Measurements from ENCODE around the gene CD74. TPM values are rescaled to one million over a fixed set of nuclear protein-coding genes. Genes with fewer than 3 reads are reported as not detected.
"Not testable (repeated sequence)": the region's sequence is repeated elsewhere in the genome, so short reads cannot be mapped to it uniquely, and the experiment has no call there.

Gene CD74
- polyA plus RNA-seq, 2 of the 4 experiments (the other 2 are of a cell fraction) = not detected

- no peak for TF ChIP-seq REST (IDR thresholded peaks at IDR 0.05)
- TF ChIP-seq RARB (CRISPR knock-in tag; IDR thresholded peaks at IDR 0.05) = no peak
- TF ChIP-seq CEBPB (IDR thresholded peaks at IDR 0.05) = no peak
Measured at GRCh38 chr5:150429410-150429873, 16.7 kb upstream of the CD74 start (continued).

GRCh38 chr5:150428978-150429377 is 16.3 kb upstream of the CD74 start:
- no peak overlapping the region for H3K4me3 ChIP-seq
- no peaks in the 10 kb centered on the region for H3K4me1 ChIP-seq
- H3K4me2 ChIP-seq = no peak overlapping the region
- ATAC-seq = no peak
- ChIA-PET CTCF (no interaction called here), POLR2A (no interaction called here)
- TF ChIP-seq TFCP2L1 (CRISPR knock-in tag; IDR thresholded peaks at IDR 0.05) (no peak), MAZ (IDR thresholded peaks at IDR 0.05; ENCODE audit: borderline replicate concordance, low read depth, low read length) (no peak), RCOR1 (IDR thresholded peaks at IDR 0.05; ENCODE audit: low read depth, low read length) (no peak), ELK1 (IDR thresholded peaks at IDR 0.05; ENCODE audit: low read depth, low read length) (no peak), EP300 (IDR thresholded peaks at IDR 0.05) (no peak), FOXS1 (CRISPR knock-in tag; IDR thresholded peaks at IDR 0.05) (no peak)
- H3K27ac ChIP-seq = no peak overlapping the region
- H3K9me3 ChIP-seq = no peaks in the 10 kb centered on the region
- 100% methylated on average over 3 of the region's 5 CpGs for WGBS (ENCODE audit: missing lambda C conversion rate)
- no peak for FAIRE-seq
- no peak for DNase-seq (ENCODE audit: low read depth in 1 of 2, low spot score in 1 of 2)

GRCh38 chr5:150428106-150428876 is 15.6 kb upstream of the CD74 start:
- CTCF ChIA-PET = interaction anchor here (1.2 kb wide), 1 partner anchor 8 kb away, joined by 3 read pairs; no protein-coding TSS in a partner anchor
- TF ChIP-seq SMC3 (IDR thresholded peaks at IDR 0.05) (no peak), NFE2L2 (conservative IDR thresholded peaks at IDR 0.05; ENCODE audit: low read length) (no peak), ESRRA (IDR thresholded peaks at IDR 0.05; ENCODE audit: borderline replicate concordance, low read length) (no peak), SREBF2 (IDR thresholded peaks at IDR 0.05) (no peak), CHD2 (IDR thresholded peaks at IDR 0.05; ENCODE audit: low read length, partially characterized antibody) (no peak), FOXS1 (CRISPR knock-in tag; IDR thresholded peaks at IDR 0.05) (no peak), EP300 (IDR thresholded peaks at IDR 0.05) (no peak), MAZ (IDR thresholded peaks at IDR 0.05; ENCODE audit: borderline replicate concordance, low read depth, low read length) (no peak)
- Histone ChIP-seq H3K9me3 (no peaks in the 10 kb centered on the region), H3K27ac (no peak overlapping the region), H3K4me1 (no peaks in the 10 kb centered on the region), H3K4me2 (no peak overlapping the region), H3K4me3 (no peak overlapping the region)
- no peak for FAIRE-seq
- ATAC-seq = peak; percentile 47 to 58
- POLR2A ChIA-PET = no interaction called here
- no peak for DNase-seq (ENCODE audit: low read depth in 1 of 2, low spot score in 1 of 2)
- 66% methylated on average over 18 of the region's 18 CpGs for WGBS (ENCODE audit: missing lambda C conversion rate)

GRCh38 chr5:150426165-150426564 is 13.5 kb upstream of the CD74 start:
- H3K27ac ChIP-seq; POLR2A ChIA-PET; H3K9me3 ChIP-seq; H3K4me3 ChIP-seq; FAIRE-seq; DNase-seq (ENCODE audit: low read depth in 1 of 2, low spot score in 1 of 2); H3K4me2 ChIP-seq; ATAC-seq; H3K4me1 ChIP-seq: not testable (repeated sequence)
- CTCF ChIA-PET = interaction anchor here (0.7 to 1.3 kb wide), 2 partner anchors 10 to 209 kb away, joined by 3 read pairs; no protein-coding TSS in a partner anchor
- WGBS (ENCODE audit: missing lambda C conversion rate) = 91% methylated on average over 9 of the region's 9 CpGs

Data from A549 (cell line).